Peyer's patch (tissue), 4 donors: ENCODE data around the gene ELMO1. TPM values are rescaled to one million over a fixed set of nuclear protein-coding genes. Genes with fewer than 3 reads are reported as not detected.

Experiments used
- DNase-seq, 3 donors: peaks; one replicate each; pipeline ENCODE4 v3.0.0-alpha.2; 2017 to 2019
- H3K27ac ChIP-seq, 4 donors: fragments of 200-600 bp; sonication (generic); one replicate each; pipeline ENCODE4 v1.5.1; 2016 to 2019
- H3K27me3 ChIP-seq, 2 donors: fragments of 200-600 bp; sonication (generic); one replicate each; pipeline ENCODE4 v1.5.1; 2019
- H3K36me3 ChIP-seq, 3 donors: fragments of 200-600 bp; sonication (generic); one replicate each; pipeline ENCODE4 v1.5.1; 2016 to 2019
- H3K4me1 ChIP-seq, 4 donors: fragments of 200-600 bp; sonication (generic); one replicate each; pipeline ENCODE4 v1.5.1; 2016 to 2019
- H3K4me3 ChIP-seq, 4 donors: fragments of 200-600 bp; sonication (generic); 1 replicate in 3 of 4; 2 replicates in 1 of 4; pipeline ENCODE4 v1.5.1; 2016 to 2019; ENCODE audit warnings: mild to moderate bottlenecking in 1 of 4
- H3K9me3 ChIP-seq, 4 donors: fragments of 200-600 bp; sonication (generic); one replicate each; pipeline ENCODE4 v1.5.1; 2016 to 2019; ENCODE audit warnings: mild to moderate bottlenecking in 1 of 4
- POLR2A ChIP-seq, 2 donors: fragments of 450-650 bp; IDR thresholded peaks; one replicate each; pipeline ENCODE4 v1.5.1; 2017; ENCODE audit warnings: antibody characterized with exemption in 2 of 2, mild to moderate bottlenecking in 2 of 2, moderate library complexity in 2 of 2
- total RNA-seq, 4 donors: library from RNA; depleted of rRNA; stranded (reverse); fragments of >200 nt; gene quantifications; one replicate each; pipeline ENCODE4 v1.1.0, GENCODE V29; 2016
- TF ChIP-seq, protein P1 (sequence below), 6 experiments: fragments of 450-650 bp in 4 of 6; fragments of 200-600 bp in 2 of 6; sonication (generic) in 1 of 6; IDR thresholded peaks; one replicate each; pipeline ENCODE4 v1.5.1; 2017 to 2019; ENCODE audit warnings: antibody characterized with exemption in 6 of 6, mild to moderate bottlenecking in 3 of 6, moderate library complexity in 1 of 6

The ELMO1 gene
- total RNA-seq, 4 donors from 2014 or later, result 43.1 to 381 (median 72.2) TPM

DNA sequence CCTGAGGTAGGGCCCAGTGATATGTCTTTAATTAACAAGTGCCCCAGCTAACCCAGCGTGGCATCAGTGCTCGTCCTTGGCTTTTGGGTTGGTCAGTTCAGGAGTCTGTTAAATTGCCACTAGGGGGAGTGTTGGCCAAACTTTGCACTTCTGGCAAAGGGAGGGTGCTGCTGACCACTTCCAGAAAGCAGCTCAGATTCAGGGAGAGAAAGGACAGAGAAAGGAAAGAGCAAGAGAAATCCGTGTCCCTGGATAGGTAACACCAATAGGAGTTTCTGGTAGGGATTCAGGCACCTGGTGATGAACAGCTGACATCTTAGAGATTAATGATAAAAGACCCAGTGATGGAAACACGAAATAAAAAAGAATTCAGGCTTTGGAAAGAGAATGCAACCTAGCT is 481.3 kb downstream of the ELMO1 start:
- H3K36me3 ChIP-seq, result no peaks in the 10 kb centered on the region
- no peak overlapping the region for H3K27ac ChIP-seq
- no peaks in the 10 kb centered on the region for H3K4me1 ChIP-seq
- no peak for TF ChIP-seq POLR2A (IDR thresholded peaks at IDR 0.05)
- TF ChIP-seq, protein P1, sequence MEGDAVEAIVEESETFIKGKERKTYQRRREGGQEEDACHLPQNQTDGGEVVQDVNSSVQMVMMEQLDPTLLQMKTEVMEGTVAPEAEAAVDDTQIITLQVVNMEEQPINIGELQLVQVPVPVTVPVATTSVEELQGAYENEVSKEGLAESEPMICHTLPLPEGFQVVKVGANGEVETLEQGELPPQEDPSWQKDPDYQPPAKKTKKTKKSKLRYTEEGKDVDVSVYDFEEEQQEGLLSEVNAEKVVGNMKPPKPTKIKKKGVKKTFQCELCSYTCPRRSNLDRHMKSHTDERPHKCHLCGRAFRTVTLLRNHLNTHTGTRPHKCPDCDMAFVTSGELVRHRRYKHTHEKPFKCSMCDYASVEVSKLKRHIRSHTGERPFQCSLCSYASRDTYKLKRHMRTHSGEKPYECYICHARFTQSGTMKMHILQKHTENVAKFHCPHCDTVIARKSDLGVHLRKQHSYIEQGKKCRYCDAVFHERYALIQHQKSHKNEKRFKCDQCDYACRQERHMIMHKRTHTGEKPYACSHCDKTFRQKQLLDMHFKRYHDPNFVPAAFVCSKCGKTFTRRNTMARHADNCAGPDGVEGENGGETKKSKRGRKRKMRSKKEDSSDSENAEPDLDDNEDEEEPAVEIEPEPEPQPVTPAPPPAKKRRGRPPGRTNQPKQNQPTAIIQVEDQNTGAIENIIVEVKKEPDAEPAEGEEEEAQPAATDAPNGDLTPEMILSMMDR (IDR thresholded peaks at IDR 0.05), result peak in 5 of 6 experiments; percentile 12 to 57 (median 49)
- peak in 1 of 3 donors; percentile 65 for DNase-seq
- no peaks in the 10 kb centered on the region for H3K27me3 ChIP-seq
- H3K4me3 ChIP-seq, result no peak overlapping the region
- H3K9me3 ChIP-seq, result no peaks in the 10 kb centered on the region

DNA sequence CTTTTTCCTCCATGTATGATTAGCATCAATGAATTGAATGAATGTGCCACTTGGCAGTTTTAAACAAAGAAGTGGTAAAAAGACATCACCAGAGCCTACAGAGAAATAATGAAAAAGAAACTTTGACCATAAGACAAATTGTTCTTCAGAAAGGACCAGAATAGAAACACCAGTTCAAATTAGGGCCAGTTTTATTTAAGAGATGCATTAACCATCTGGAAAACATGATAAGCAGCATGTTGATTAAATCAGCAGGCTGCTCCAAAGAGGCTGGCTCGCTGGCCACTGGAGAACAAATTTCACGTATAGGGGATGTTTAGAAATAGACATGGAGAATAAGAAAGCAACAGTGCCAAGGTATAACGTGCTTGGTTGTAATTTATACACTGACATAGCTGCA is 482.0 kb downstream of the ELMO1 start:
- Histone ChIP-seq H3K27ac (no peak overlapping the region), H3K4me1 (no peaks in the 10 kb centered on the region)

DNA sequence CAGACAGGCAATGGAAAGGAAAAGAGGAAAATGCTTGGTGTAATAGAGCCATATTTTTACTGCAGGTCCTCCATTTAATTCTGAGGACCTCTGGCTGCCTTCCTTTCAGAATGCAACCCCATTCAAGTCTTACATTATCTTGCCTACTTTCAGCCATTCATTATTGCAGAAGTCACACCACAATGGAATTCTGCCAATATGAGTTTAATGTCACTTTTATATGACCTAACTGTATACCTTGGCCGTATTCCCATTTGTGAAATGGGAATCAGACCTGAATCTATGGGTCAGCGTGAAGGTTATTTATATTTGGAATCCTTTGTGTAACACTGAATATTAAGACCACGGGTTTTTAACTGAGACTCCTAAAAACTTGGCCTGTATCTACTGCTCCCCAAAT is 482.6 kb downstream of the ELMO1 start:
- H3K4me1 ChIP-seq, result no peaks in the 10 kb centered on the region
- no peaks in the 10 kb centered on the region for H3K9me3 ChIP-seq
- no peaks in the 10 kb centered on the region for H3K27me3 ChIP-seq
- TF ChIP-seq POLR2A (IDR thresholded peaks at IDR 0.05), result no peak
- TF ChIP-seq, protein P1 (IDR thresholded peaks at IDR 0.05), result no peak
- no peaks in the 10 kb centered on the region for H3K36me3 ChIP-seq
- H3K27ac ChIP-seq, result no peak overlapping the region
- no peak for DNase-seq
- no peak overlapping the region for H3K4me3 ChIP-seq

More for the DNA sequence above, 482.0 kb downstream of the ELMO1 start:
- Histone ChIP-seq H3K27me3 (no peaks in the 10 kb centered on the region), H3K9me3 (no peaks in the 10 kb centered on the region), H3K36me3 (no peaks in the 10 kb centered on the region), H3K4me3 (no peak overlapping the region)
- no peak for DNase-seq
- TF ChIP-seq POLR2A (IDR thresholded peaks at IDR 0.05), result no peak
- TF ChIP-seq, protein P1 (IDR thresholded peaks at IDR 0.05), result no peak

DNA sequence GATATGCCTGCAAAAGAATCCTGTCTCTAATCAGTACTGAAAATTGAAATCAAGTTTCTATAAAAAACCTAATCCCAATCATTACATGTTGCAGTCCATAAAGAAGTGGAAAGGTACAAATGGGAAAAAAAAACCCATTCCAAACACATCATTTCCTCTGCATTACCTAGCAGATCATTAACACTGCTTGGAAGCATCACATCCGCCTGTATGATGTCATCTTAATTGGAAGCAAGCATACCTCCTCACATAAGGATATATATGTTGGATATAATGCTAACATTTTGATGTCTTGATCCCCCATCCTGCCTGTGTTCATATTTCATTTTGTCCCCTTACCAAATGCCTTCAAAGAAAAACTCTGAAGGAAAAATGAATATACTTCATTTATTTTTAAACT is 483.0 kb downstream of the ELMO1 start:
- no peak for DNase-seq
- Histone ChIP-seq H3K27ac (no peak overlapping the region), H3K4me1 (no peaks in the 10 kb centered on the region), H3K27me3 (no peaks in the 10 kb centered on the region), H3K4me3 (no peak overlapping the region), H3K36me3 (no peaks in the 10 kb centered on the region), H3K9me3 (no peaks in the 10 kb centered on the region)
- no peak for TF ChIP-seq POLR2A (IDR thresholded peaks at IDR 0.05)
- TF ChIP-seq, protein P1 (IDR thresholded peaks at IDR 0.05), result no peak

DNA sequence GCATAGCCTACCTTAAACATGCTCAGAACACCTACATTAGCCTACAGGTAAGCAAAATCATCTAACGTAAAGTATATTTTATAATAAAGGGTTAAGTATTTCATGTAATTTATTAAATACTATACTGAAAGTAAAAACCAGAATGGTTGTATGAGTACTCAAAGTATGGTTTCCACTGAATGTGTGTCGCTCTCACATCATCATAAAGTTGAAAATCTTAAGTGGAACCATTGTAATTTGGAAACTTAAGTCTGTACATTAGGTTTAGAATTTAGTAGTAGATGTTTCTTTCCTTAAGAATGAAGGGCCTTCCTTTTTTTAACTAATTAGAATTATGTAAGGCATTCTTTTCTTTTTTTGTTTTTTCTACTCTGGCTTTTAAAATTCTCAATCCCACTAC is 484.4 kb downstream of the ELMO1 start:
- no peaks in the 10 kb centered on the region for H3K36me3 ChIP-seq
- TF ChIP-seq, protein P1 (IDR thresholded peaks at IDR 0.05), result no peak
- TF ChIP-seq POLR2A (IDR thresholded peaks at IDR 0.05), result no peak
- no peaks in the 10 kb centered on the region for H3K4me1 ChIP-seq
- no peaks in the 10 kb centered on the region for H3K9me3 ChIP-seq
- DNase-seq, result no peak
- H3K27ac ChIP-seq, result no peak overlapping the region
- H3K4me3 ChIP-seq, result no peak overlapping the region
- no peaks in the 10 kb centered on the region for H3K27me3 ChIP-seq

DNA sequence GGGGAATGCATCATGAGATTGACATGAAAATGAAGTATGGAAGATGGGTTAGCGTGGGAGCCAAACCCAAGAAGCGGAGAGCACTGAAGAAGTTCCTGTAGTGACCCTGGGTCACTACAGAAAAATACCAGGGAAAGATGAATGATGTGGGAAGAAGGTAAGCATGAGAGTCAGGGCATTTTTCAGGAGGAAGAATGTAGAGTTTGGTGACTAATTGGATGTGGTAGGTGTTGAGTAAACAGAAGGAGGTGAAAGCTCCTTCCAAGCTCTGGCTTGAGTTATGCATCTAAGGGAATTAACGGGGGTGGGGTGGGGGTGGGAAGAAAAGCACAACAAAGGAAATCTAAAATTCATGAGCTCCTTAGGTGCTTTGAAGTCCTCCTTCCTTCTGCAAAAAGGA is 486.3 kb downstream of the ELMO1 start:
- Histone ChIP-seq H3K27me3 (no peaks in the 10 kb centered on the region), H3K9me3 (no peaks in the 10 kb centered on the region), H3K4me1 (peaks cover 0 to 3% (median 0%) of the 10 kb centered on the region in 4 donors), H3K4me3 (no peak overlapping the region), H3K36me3 (no peaks in the 10 kb centered on the region), H3K27ac (no peak overlapping the region)
- no peak for DNase-seq
- TF ChIP-seq, protein P1 (IDR thresholded peaks at IDR 0.05), result no peak
- TF ChIP-seq POLR2A (IDR thresholded peaks at IDR 0.05), result no peak
